Osteocyte (in vitro differentiated cells): Measurements from ENCODE around the gene PTPN21. TPM values are rescaled to one million over a fixed set of nuclear protein-coding genes. Genes with fewer than 3 reads are reported as not detected.

Source experiments
- DNase-seq: peaks from one replicate; pipeline ENCODE4 v3.0.0; 2021; ENCODE audit warnings: mixed read lengths; ENCODE audit not compliant: unreplicated experiment; ENCODE audit errors: extremely low spot score
- H3K27ac Mint-ChIP-seq: one replicate; pipeline ENCODE4 v1.8.0; 2021; ENCODE audit warnings: mild to moderate bottlenecking, mixed read lengths; ENCODE audit not compliant: unreplicated experiment
- H3K27me3 Mint-ChIP-seq: one replicate; pipeline ENCODE4 v1.8.0; 2021; ENCODE audit warnings: mixed read lengths; ENCODE audit not compliant: unreplicated experiment
- H3K36me3 Mint-ChIP-seq: one replicate; pipeline ENCODE4 v1.8.0; 2021; ENCODE audit warnings: mixed read lengths; ENCODE audit not compliant: unreplicated experiment
- H3K4me1 Mint-ChIP-seq: one replicate; pipeline ENCODE4 v1.8.0; 2021; ENCODE audit warnings: mixed read lengths; ENCODE audit not compliant: unreplicated experiment
- H3K4me3 Mint-ChIP-seq: one replicate; pipeline ENCODE4 v1.8.0; 2021; ENCODE audit warnings: mild to moderate bottlenecking, moderate library complexity, mixed read lengths; ENCODE audit not compliant: unreplicated experiment
- H3K9me3 Mint-ChIP-seq: one replicate; pipeline ENCODE4 v1.8.0; 2021; ENCODE audit warnings: mixed read lengths; ENCODE audit not compliant: unreplicated experiment
- CTCF ChIP-seq: fragments of 200-600 bp; sonication (generic); IDR thresholded peaks from 2 replicates; pipeline ENCODE4 v1.5.0; 2021; ENCODE audit warnings: antibody characterized with exemption, mild to moderate bottlenecking, moderate library complexity
- total RNA-seq: library from RNA; stranded (reverse); gene quantifications from 2 replicates; pipeline ENCODE4 v1.2.1, GENCODE V29; 2021

PTPN21 gene
- total RNA-seq, 1 donor from 2014 or later = 30.0 TPM

GRCh38 chr14:88502740-88503139 lies 52.1 kb downstream of the PTPN21 start:
- no peak overlapping the region for H3K27ac Mint-ChIP-seq
- TF ChIP-seq CTCF = no peak
- peaks cover 37% of the 10 kb centered on the region for H3K36me3 Mint-ChIP-seq
- no peak overlapping the region for H3K4me3 Mint-ChIP-seq
- no peak for DNase-seq
- H3K27me3 Mint-ChIP-seq = no peaks in the 10 kb centered on the region
- H3K9me3 Mint-ChIP-seq = no peaks in the 10 kb centered on the region
- no peaks in the 10 kb centered on the region for H3K4me1 Mint-ChIP-seq

- no peak overlapping the region for H3K4me3 Mint-ChIP-seq
- no peak for DNase-seq
- TF ChIP-seq CTCF = no peak
- H3K36me3 Mint-ChIP-seq = peaks cover 43% of the 10 kb centered on the region
- no peaks in the 10 kb centered on the region for H3K9me3 Mint-ChIP-seq
- no peaks in the 10 kb centered on the region for H3K4me1 Mint-ChIP-seq
- H3K27ac Mint-ChIP-seq = no peak overlapping the region
- no peaks in the 10 kb centered on the region for H3K27me3 Mint-ChIP-seq
Measured at GRCh38 chr14:88500611-88501010, 54.2 kb downstream of the PTPN21 start.

GRCh38 chr14:88499225-88499624 lies 55.6 kb downstream of the PTPN21 start:
- H3K4me1 Mint-ChIP-seq = no peaks in the 10 kb centered on the region

GRCh38 chr14:88496414-88496813 lies 58.4 kb downstream of the PTPN21 start:
- H3K36me3 Mint-ChIP-seq = peaks cover 48% of the 10 kb centered on the region
- H3K4me3 Mint-ChIP-seq = no peak overlapping the region
- H3K27ac Mint-ChIP-seq = no peak overlapping the region
- TF ChIP-seq CTCF = no peak
- no peak for DNase-seq
- no peaks in the 10 kb centered on the region for H3K27me3 Mint-ChIP-seq
- no peaks in the 10 kb centered on the region for H3K9me3 Mint-ChIP-seq
- H3K4me1 Mint-ChIP-seq = no peaks in the 10 kb centered on the region

More at GRCh38 chr14:88499225-88499624, 55.6 kb downstream of the PTPN21 start:
- no peak for DNase-seq
- no peaks in the 10 kb centered on the region for H3K9me3 Mint-ChIP-seq
- H3K27me3 Mint-ChIP-seq = no peaks in the 10 kb centered on the region
- TF ChIP-seq CTCF = no peak
- H3K27ac Mint-ChIP-seq = no peak overlapping the region
- H3K36me3 Mint-ChIP-seq = peaks cover 48% of the 10 kb centered on the region
- H3K4me3 Mint-ChIP-seq = no peak overlapping the region

- no peak for TF ChIP-seq CTCF
- no peak for DNase-seq
- Mint-ChIP-seq H3K36me3 (peaks cover 30% of the 10 kb centered on the region), H3K4me3 (no peak overlapping the region), H3K27ac (peak overlapping the region; percentile 5), H3K27me3 (no peaks in the 10 kb centered on the region), H3K9me3 (no peaks in the 10 kb centered on the region), H3K4me1 (no peaks in the 10 kb centered on the region)
Measured at GRCh38 chr14:88493392-88494185, 61.2 kb downstream of the PTPN21 start.
